Measurements from ENCODE around the gene SIL1. TPM values are rescaled to one million over a fixed set of nuclear protein-coding genes. Genes with fewer than 3 reads are reported as not detected.

Gene SIL1
- total RNA-seq, 1 experiment from 2014 or later, result 114 TPM

- TF ChIP-seq, protein P1, sequence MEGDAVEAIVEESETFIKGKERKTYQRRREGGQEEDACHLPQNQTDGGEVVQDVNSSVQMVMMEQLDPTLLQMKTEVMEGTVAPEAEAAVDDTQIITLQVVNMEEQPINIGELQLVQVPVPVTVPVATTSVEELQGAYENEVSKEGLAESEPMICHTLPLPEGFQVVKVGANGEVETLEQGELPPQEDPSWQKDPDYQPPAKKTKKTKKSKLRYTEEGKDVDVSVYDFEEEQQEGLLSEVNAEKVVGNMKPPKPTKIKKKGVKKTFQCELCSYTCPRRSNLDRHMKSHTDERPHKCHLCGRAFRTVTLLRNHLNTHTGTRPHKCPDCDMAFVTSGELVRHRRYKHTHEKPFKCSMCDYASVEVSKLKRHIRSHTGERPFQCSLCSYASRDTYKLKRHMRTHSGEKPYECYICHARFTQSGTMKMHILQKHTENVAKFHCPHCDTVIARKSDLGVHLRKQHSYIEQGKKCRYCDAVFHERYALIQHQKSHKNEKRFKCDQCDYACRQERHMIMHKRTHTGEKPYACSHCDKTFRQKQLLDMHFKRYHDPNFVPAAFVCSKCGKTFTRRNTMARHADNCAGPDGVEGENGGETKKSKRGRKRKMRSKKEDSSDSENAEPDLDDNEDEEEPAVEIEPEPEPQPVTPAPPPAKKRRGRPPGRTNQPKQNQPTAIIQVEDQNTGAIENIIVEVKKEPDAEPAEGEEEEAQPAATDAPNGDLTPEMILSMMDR (IDR thresholded peaks at IDR 0.05; ENCODE audit: unreplicated experiment), result no peak
- BruUV-seq (replicated peaks), result no TSS peak
- DNase-seq (ENCODE audit: unreplicated experiment), result no peak
- no peak overlapping the region for H3K4me3 Mint-ChIP-seq (ENCODE audit: unreplicated experiment)
- H3K27me3 Mint-ChIP-seq (ENCODE audit: insufficient read depth, unreplicated experiment), result no peaks in the 10 kb centered on the region
- H3K36me3 Mint-ChIP-seq (ENCODE audit: insufficient read depth, unreplicated experiment), result no peaks in the 10 kb centered on the region
- ChIA-PET CTCF (interaction anchor here (0.6 to 1.5 kb wide), 3 partner anchors 106 to 296 kb away, joined by 3 read pairs; no protein-coding TSS in a partner anchor), POLR2A (no interaction called here)
- H3K4me1 Mint-ChIP-seq (ENCODE audit: insufficient read depth, unreplicated experiment), result peaks cover 7% of the 10 kb centered on the region
- no peaks in the 10 kb centered on the region for H3K9me3 Mint-ChIP-seq (ENCODE audit: unreplicated experiment)
- no peak overlapping the region for H3K27ac Mint-ChIP-seq (ENCODE audit: low read depth, unreplicated experiment)
- intact Hi-C loops (cut with micrococcal nuclease), result no loop called here
These were observed 225.3 kb downstream of the SIL1 start for GRCh38 chr5:138972836-138973235.

- no peaks in the 10 kb centered on the region for H3K9me3 Mint-ChIP-seq (ENCODE audit: unreplicated experiment)
- peaks cover 12% of the 10 kb centered on the region for H3K4me1 Mint-ChIP-seq (ENCODE audit: insufficient read depth, unreplicated experiment)
- H3K36me3 Mint-ChIP-seq (ENCODE audit: insufficient read depth, unreplicated experiment), result no peaks in the 10 kb centered on the region
- no peak overlapping the region for H3K27ac Mint-ChIP-seq (ENCODE audit: low read depth, unreplicated experiment)
- BruUV-seq (replicated peaks), result no TSS peak
- intact Hi-C loops (cut with micrococcal nuclease), result no loop called here
- TF ChIP-seq, protein P1 (IDR thresholded peaks at IDR 0.05; ENCODE audit: unreplicated experiment), result no peak
- CTCF ChIA-PET, result interaction anchor here (0.6 to 1.5 kb wide), 3 partner anchors 55 to 296 kb away, joined by 3 read pairs; no protein-coding TSS in a partner anchor
- no peaks in the 10 kb centered on the region for H3K27me3 Mint-ChIP-seq (ENCODE audit: insufficient read depth, unreplicated experiment)
- no peak overlapping the region for H3K4me3 Mint-ChIP-seq (ENCODE audit: unreplicated experiment)
- POLR2A ChIA-PET, result interaction anchor here (1.2 kb wide), 1 partner anchor 135 kb away, joined by 3 read pairs; no protein-coding TSS in a partner anchor
- no peak for DNase-seq (ENCODE audit: unreplicated experiment)
These were observed 225.9 kb downstream of the SIL1 start for GRCh38 chr5:138972230-138972629.

GRCh38 chr5:138969323-138970002 lies 228.7 kb downstream of the SIL1 start:
- no peak overlapping the region for H3K27ac Mint-ChIP-seq (ENCODE audit: low read depth, unreplicated experiment)

GRCh38 chr5:138968601-138969000 lies 229.6 kb downstream of the SIL1 start:
- no peak overlapping the region for H3K4me3 Mint-ChIP-seq (ENCODE audit: unreplicated experiment)
- H3K27me3 Mint-ChIP-seq (ENCODE audit: insufficient read depth, unreplicated experiment), result no peaks in the 10 kb centered on the region
- DNase-seq (ENCODE audit: unreplicated experiment), result no peak
- TF ChIP-seq, protein P1 (IDR thresholded peaks at IDR 0.05; ENCODE audit: unreplicated experiment), result no peak
- intact Hi-C loops (cut with micrococcal nuclease), result no loop called here
- H3K9me3 Mint-ChIP-seq (ENCODE audit: unreplicated experiment), result no peaks in the 10 kb centered on the region
- POLR2A ChIA-PET, result no interaction called here
- H3K27ac Mint-ChIP-seq (ENCODE audit: low read depth, unreplicated experiment), result no peak overlapping the region
- peaks cover 16% of the 10 kb centered on the region for H3K4me1 Mint-ChIP-seq (ENCODE audit: insufficient read depth, unreplicated experiment)
- CTCF ChIA-PET, result interaction anchor here (0.5 to 1.1 kb wide), 4 partner anchors 8 to 385 kb away, joined by 3 to 4 read pairs (median 3); no protein-coding TSS in a partner anchor
- no TSS peak for BruUV-seq (replicated peaks)
- H3K36me3 Mint-ChIP-seq (ENCODE audit: insufficient read depth, unreplicated experiment), result peaks cover 8% of the 10 kb centered on the region

More at GRCh38 chr5:138969323-138970002, 228.7 kb downstream of the SIL1 start:
- H3K4me3 Mint-ChIP-seq (ENCODE audit: unreplicated experiment), result no peak overlapping the region
- peaks cover 2% of the 10 kb centered on the region for H3K36me3 Mint-ChIP-seq (ENCODE audit: insufficient read depth, unreplicated experiment)
- H3K4me1 Mint-ChIP-seq (ENCODE audit: insufficient read depth, unreplicated experiment), result peaks cover 12% of the 10 kb centered on the region
- intact Hi-C loops (cut with micrococcal nuclease), result no loop called here
- no peaks in the 10 kb centered on the region for H3K9me3 Mint-ChIP-seq (ENCODE audit: unreplicated experiment)
- CTCF ChIA-PET, result interaction anchor here (0.6 to 1.0 kb wide), 3 partner anchors 251 to 467 kb away, joined by 3 to 4 read pairs (median 3); no protein-coding TSS in a partner anchor
- TF ChIP-seq, protein P1 (IDR thresholded peaks at IDR 0.05; ENCODE audit: unreplicated experiment), result no peak
- no peak for DNase-seq (ENCODE audit: unreplicated experiment)
- BruUV-seq (replicated peaks), result no TSS peak
- POLR2A ChIA-PET, result interaction anchor here (0.6 kb wide), 1 partner anchor 446 kb away, joined by 3 read pairs; no protein-coding TSS in a partner anchor
- H3K27me3 Mint-ChIP-seq (ENCODE audit: insufficient read depth, unreplicated experiment), result no peaks in the 10 kb centered on the region

All from MCF 10A (cell line).